Prostate gland (tissue), 2 donors: ENCODE data around the gene HS6ST3. TPM values are rescaled to one million over a fixed set of nuclear protein-coding genes. Genes with fewer than 3 reads are reported as not detected.

Experiments
- DNase-seq: peaks from one replicate; pipeline ENCODE4 v3.0.0-alpha.2; 2019; ENCODE audit warnings: low spot score
- H3K27ac ChIP-seq, 2 donors: fragments of 200-600 bp; sonication (generic); 2 replicates each; pipeline ENCODE4 v1.5.1; 2017 to 2019
- H3K27me3 ChIP-seq: fragments of 200-600 bp; sonication (generic); replicated peaks from 2 replicates; pipeline ENCODE4 v1.5.1; 2019; ENCODE audit not compliant: insufficient read depth
- H3K36me3 ChIP-seq, 2 donors: fragments of 200-600 bp; sonication (generic); 1 replicate in 1 of 2; 2 replicates in 1 of 2; pipeline versions ENCODE4 v1.5.1 to v1.8.1; 2017 to 2019
- H3K4me1 ChIP-seq: fragments of 200-600 bp; sonication (generic); replicated peaks from 2 replicates; pipeline ENCODE4 v1.5.1; 2019
- H3K4me3 ChIP-seq, 2 donors: fragments of 200-600 bp; sonication (generic); 2 replicates each; pipeline ENCODE4 v1.5.1; 2017 to 2019
- H3K9me3 ChIP-seq: fragments of 200-600 bp; sonication (generic); 2 replicates; pipeline ENCODE4 v1.5.1; 2017
- POLR2A ChIP-seq: fragments of 450-650 bp; IDR thresholded peaks from one replicate; pipeline ENCODE4 v1.6.1; 2016; ENCODE audit warnings: antibody characterized with exemption, mild to moderate bottlenecking
- POLR2AphosphoS5 ChIP-seq: sonication (generic); formaldehyde crosslinking; IDR thresholded peaks from one replicate; pipeline ENCODE4 v1.6.1; 2017; ENCODE audit warnings: antibody characterized with exemption
- WGBS: methylation state at CpG from one replicate; pipeline ENCODE4 v1.1.5; 2018; 5-methylcytosine and 5-hydroxymethylcytosine counted together
- intact Hi-C: fragments of 100-400 bp; cut with DNase I; formaldehyde crosslinking; loops from one replicate; pipeline ENCODE4 v1.14.2; 2022
- total RNA-seq, 2 donors: library from RNA; depleted of rRNA; stranded (reverse); fragments of >200 nt; gene quantifications; one replicate each; pipeline ENCODE4 v1.1.0, GENCODE V29; 2016
- TF ChIP-seq, protein P1 (sequence below), 4 experiments: fragments of 200-600 bp in 2 of 4; fragments of 450-650 bp in 2 of 4; sonication (generic) in 2 of 4; IDR thresholded peaks; 1 replicate in 3 of 4; 2 replicates in 1 of 4; pipeline ENCODE4 v1.5.1; 2016 to 2019; ENCODE audit warnings: antibody characterized with exemption in 4 of 4, mild to moderate bottlenecking in 2 of 4, moderate library complexity in 2 of 4

HS6ST3 gene
- total RNA-seq, 2 donors from 2014 or later = 0.97 to 1.0 TPM

DNA sequence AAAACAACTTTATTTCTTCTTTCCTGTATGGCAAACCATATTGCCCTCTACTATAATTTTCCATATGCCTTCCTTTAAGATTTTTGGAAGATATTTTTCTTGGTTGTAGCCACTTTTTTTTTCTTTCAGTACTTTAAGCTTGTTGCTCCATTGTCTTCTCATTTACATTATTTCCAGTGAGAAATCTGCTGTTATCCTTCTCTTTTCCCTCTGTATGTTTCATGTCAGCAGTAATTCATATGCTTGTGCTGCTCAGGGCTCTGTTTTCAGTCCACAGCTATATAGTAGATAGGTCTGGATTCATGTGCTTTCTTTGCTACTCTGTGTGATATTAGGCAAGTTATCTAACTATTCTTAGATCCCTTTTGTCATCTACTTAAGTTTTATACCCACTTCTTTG is 636.7 kb downstream of the HS6ST3 start:
- H3K4me1 ChIP-seq = no peaks in the 10 kb centered on the region
- no peaks in the 10 kb centered on the region for H3K27me3 ChIP-seq
- no peak overlapping the region for H3K4me3 ChIP-seq
- no peak for DNase-seq
- no peak overlapping the region for H3K27ac ChIP-seq
- H3K36me3 ChIP-seq = no peaks in the 10 kb centered on the region
- intact Hi-C loops = no loop called here
- no peaks in the 10 kb centered on the region for H3K9me3 ChIP-seq
- no peak for TF ChIP-seq POLR2A
- no peak for TF ChIP-seq POLR2AphosphoS5
- TF ChIP-seq, protein P1, sequence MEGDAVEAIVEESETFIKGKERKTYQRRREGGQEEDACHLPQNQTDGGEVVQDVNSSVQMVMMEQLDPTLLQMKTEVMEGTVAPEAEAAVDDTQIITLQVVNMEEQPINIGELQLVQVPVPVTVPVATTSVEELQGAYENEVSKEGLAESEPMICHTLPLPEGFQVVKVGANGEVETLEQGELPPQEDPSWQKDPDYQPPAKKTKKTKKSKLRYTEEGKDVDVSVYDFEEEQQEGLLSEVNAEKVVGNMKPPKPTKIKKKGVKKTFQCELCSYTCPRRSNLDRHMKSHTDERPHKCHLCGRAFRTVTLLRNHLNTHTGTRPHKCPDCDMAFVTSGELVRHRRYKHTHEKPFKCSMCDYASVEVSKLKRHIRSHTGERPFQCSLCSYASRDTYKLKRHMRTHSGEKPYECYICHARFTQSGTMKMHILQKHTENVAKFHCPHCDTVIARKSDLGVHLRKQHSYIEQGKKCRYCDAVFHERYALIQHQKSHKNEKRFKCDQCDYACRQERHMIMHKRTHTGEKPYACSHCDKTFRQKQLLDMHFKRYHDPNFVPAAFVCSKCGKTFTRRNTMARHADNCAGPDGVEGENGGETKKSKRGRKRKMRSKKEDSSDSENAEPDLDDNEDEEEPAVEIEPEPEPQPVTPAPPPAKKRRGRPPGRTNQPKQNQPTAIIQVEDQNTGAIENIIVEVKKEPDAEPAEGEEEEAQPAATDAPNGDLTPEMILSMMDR (IDR thresholded peaks at IDR 0.05) = no peak

DNA sequence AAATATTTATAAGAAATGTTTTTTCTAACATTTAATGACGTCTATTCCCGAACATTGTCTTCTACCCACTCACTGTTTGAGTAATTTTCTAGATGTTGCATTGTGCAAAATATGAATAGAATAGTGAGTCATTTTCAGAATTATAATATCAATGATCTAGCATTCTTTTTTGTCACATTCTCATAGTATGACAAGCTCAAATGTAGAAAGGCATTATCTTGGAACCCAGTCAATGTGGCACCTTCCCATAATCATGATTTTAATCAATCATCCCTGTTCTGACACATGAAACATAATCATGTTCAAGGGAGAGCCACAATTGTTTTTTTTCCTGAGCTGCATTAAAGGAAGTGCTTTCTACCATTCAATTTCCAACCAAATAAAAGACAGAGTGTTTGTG is 638.6 kb downstream of the HS6ST3 start:
- 83% methylated on average over 2 of the region's 2 CpGs for WGBS
- no peak overlapping the region for H3K27ac ChIP-seq
- H3K4me3 ChIP-seq = no peak overlapping the region
- no peaks in the 10 kb centered on the region for H3K4me1 ChIP-seq
- no peak for TF ChIP-seq POLR2AphosphoS5
- no peak for TF ChIP-seq POLR2A
- TF ChIP-seq, protein P1 (IDR thresholded peaks at IDR 0.05) = no peak
- H3K9me3 ChIP-seq = no peaks in the 10 kb centered on the region
- no peak for DNase-seq
- H3K36me3 ChIP-seq = no peaks in the 10 kb centered on the region
- no peaks in the 10 kb centered on the region for H3K27me3 ChIP-seq
- intact Hi-C loops = no loop called here

DNA sequence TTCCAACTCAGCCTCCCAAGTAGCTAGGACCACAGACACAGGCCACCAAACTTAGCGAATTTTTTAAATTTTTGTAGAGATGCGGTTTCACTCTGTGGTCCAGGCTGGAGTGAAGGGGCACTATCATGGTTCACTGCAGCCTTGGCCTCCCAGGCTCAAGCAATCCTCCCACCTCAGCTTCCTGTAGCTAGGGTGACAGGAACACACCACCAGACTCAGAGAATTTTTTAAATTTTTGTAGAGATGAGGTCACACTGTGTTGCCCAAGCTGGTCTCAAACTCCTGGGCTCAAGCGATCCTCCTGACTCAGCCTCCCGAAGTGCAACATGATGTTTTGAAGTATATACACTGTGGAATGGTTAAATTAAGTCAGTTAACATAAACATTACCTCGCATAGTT is 640.8 kb downstream of the HS6ST3 start:
- no peak overlapping the region for H3K4me3 ChIP-seq
- H3K27ac ChIP-seq = no peak overlapping the region
- no peaks in the 10 kb centered on the region for H3K4me1 ChIP-seq
- no peaks in the 10 kb centered on the region for H3K27me3 ChIP-seq
- TF ChIP-seq, protein P1 (IDR thresholded peaks at IDR 0.05) = no peak
- no peak for TF ChIP-seq POLR2A
- TF ChIP-seq POLR2AphosphoS5 = no peak
- DNase-seq = no peak
- H3K36me3 ChIP-seq = no peaks in the 10 kb centered on the region
- intact Hi-C loops = no loop called here
- 95% methylated on average over 5 of the region's 5 CpGs for WGBS
- H3K9me3 ChIP-seq = no peaks in the 10 kb centered on the region

DNA sequence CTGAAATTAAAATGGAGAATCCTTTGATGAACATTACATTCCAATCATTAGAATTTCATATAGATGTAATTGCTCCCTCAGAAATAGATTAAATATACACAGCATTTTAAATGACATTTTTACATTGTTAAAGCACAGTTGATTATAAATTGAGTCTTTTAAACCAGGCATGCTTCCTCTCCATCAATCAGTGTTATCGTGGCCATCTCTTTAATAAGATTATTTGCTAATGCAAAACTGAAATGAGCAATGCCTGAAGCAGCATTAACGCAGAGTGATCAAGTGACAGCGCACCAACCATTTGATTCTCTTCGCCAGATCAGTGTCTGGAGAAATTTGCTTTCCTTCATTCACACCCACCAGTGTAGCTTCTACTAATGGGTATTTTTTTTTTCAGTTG is 644.6 kb downstream of the HS6ST3 start:
- no peaks in the 10 kb centered on the region for H3K27me3 ChIP-seq
- H3K4me3 ChIP-seq = no peak overlapping the region
- no peak for DNase-seq
- intact Hi-C loops = no loop called here
- no peak overlapping the region for H3K27ac ChIP-seq
- 59% methylated on average over 4 of the region's 4 CpGs for WGBS
- no peaks in the 10 kb centered on the region for H3K4me1 ChIP-seq
- no peak for TF ChIP-seq POLR2AphosphoS5
- no peaks in the 10 kb centered on the region for H3K9me3 ChIP-seq
- no peaks in the 10 kb centered on the region for H3K36me3 ChIP-seq

DNA sequence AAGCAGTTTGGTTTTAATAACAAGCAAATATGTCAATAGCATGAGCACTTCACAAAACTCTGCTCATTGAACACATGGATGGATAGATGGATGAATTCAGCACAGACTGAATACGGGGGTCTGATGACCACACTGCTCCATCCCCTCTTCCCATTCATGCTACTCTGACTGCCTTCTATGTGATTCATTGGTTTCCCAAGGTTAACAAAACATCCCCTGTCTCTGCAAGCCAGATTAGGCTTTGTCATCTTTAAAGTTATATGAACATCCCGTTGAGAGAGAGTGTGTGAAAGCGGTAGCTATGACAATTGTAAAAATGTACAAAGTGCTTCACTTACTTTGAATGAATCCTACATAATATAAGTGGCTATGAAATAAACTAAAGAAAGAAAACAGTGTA is 651.9 kb downstream of the HS6ST3 start:
- Histone ChIP-seq H3K4me3 (no peak overlapping the region), H3K36me3 (no peaks in the 10 kb centered on the region), H3K27ac (no peak overlapping the region), H3K4me1 (no peaks in the 10 kb centered on the region), H3K27me3 (no peaks in the 10 kb centered on the region), H3K9me3 (no peaks in the 10 kb centered on the region)
- 82% methylated on average over 3 of the region's 3 CpGs for WGBS
- no peak for TF ChIP-seq POLR2AphosphoS5
- TF ChIP-seq POLR2A = no peak
- TF ChIP-seq, protein P1 (IDR thresholded peaks at IDR 0.05) = no peak
- intact Hi-C loops = no loop called here
- DNase-seq = no peak
